AG04450 (cell line): ENCODE results near the gene CPSF4. TPM values are rescaled to one million over a fixed set of nuclear protein-coding genes. Genes with fewer than 3 reads are reported as not detected.

Source experiments
- CTCF ChIA-PET: fragments of 300-600, 350-600 bp; formaldehyde crosslinking; extraction: SDS; loops from one replicate; lab custom pipeline; 2022; ENCODE audit warnings: antibody characterized with exemption, inconsistent platforms; lab: Charles Lee
- POLR2A ChIA-PET: fragments of 350-600 bp; formaldehyde crosslinking; extraction: SDS; loops from one replicate; lab custom pipeline; 2021; ENCODE audit warnings: antibody characterized with exemption, inconsistent platforms; lab: Yijun Ruan, JAX
- DNase-seq: peaks from one replicate; pipeline ENCODE4 v3.0.0-alpha.2; 2011; ENCODE audit warnings: low read depth, low spot score
- H3K27ac ChIP-seq: one replicate; pipeline ENCODE4 v1.5.1; 2012; ENCODE audit warnings: low read depth, low read length, control low read depth
- H3K27me3 ChIP-seq: one replicate; pipeline ENCODE4 v1.6.0; 2012; ENCODE audit warnings: low read length; ENCODE audit not compliant: control insufficient read depth, insufficient read depth
- H3K4me3 ChIP-seq: 2 replicates; pipeline ENCODE4 v1.5.1; 2011; ENCODE audit warnings: mild to moderate bottlenecking, low read depth, low read length, control low read depth
- H3K9me3 ChIP-seq: 2 replicates; pipeline ENCODE4 v1.5.1; 2012; ENCODE audit warnings: low read length; ENCODE audit not compliant: control insufficient read depth, insufficient read depth
- CTCF ChIP-seq: IDR thresholded peaks from 2 replicates; pipeline ENCODE4 v1.5.1; 2011; ENCODE audit warnings: low read depth, low read length, control low read depth, inconsistent platforms
- polyA plus RNA-seq: library from polyadenylated mRNA; depleted of rRNA; stranded (reverse); fragments of >200 nt; gene quantifications from 2 replicates; pipeline ENCODE4 v1.2.3, GENCODE V29; 2011

The CPSF4 gene
- polyA plus RNA-seq, 1 experiment = 27.6 TPM

DNA sequence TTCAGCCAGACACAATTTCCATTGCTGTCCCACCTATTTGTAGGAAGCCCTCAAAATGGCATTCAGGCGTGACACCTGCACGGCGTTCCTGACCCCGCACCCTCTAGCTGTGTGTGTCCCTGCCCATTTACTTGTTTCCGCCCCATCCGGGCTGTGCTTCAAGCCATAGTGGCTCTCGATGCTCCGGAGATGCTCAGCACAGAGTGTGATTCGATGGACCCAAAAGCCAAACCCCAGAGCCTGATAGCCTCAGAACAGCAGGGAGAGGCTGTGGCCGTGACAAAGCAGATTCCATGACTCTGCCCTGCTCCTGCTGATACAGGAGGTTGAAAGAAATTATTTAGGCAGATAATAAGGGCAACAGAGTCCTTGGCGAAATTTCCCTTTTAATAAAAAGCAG is 16.6 kb upstream of the CPSF4 start:
- Histone ChIP-seq H3K27ac (no peak overlapping the region), H3K27me3 (no peaks in the 10 kb centered on the region), H3K4me3 (no peak overlapping the region), H3K9me3 (no peaks in the 10 kb centered on the region; the same call in 1 of the 2 replicates)
- ChIA-PET POLR2A (interaction anchor here (0.6 kb wide), 1 partner anchor 443 kb away, joined by 4 read pairs; no protein-coding TSS in a partner anchor), CTCF (no interaction called here)
- no peak for TF ChIP-seq CTCF
- DNase-seq = no peak

DNA sequence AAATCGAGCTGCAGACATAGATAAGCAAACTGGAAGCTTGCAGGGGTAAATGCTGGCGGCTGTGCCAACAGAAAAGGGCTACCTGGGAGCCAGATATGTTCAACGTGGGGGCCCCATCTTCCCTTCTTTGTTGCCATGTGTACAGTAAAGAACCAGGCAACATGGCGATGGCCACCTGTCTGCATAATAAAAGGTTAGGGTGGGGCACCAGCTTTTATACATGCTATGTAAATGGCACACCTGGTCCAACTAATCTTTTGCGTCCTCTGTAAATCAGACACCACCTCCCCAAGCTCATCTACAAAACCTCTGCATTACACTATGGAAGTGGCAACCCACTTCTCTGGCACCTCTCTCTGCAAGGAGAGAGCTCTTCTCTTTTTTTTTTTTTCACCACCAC is 16.1 kb upstream of the CPSF4 start:
- Histone ChIP-seq H3K4me3 (no peak overlapping the region), H3K27ac (no peak overlapping the region), H3K9me3 (no peaks in the 10 kb centered on the region; the same call in 1 of the 2 replicates), H3K27me3 (no peaks in the 10 kb centered on the region)
- CTCF ChIA-PET = interaction anchor here (1.5 kb wide), 1 partner anchor 8 kb away, joined by 4 read pairs; no protein-coding TSS in a partner anchor
- POLR2A ChIA-PET = interaction anchor here (0.6 to 0.7 kb wide), 2 partner anchors 157 to 443 kb away, joined by 3 to 4 read pairs; no protein-coding TSS in a partner anchor
- DNase-seq = no peak
- no peak for TF ChIP-seq CTCF

DNA sequence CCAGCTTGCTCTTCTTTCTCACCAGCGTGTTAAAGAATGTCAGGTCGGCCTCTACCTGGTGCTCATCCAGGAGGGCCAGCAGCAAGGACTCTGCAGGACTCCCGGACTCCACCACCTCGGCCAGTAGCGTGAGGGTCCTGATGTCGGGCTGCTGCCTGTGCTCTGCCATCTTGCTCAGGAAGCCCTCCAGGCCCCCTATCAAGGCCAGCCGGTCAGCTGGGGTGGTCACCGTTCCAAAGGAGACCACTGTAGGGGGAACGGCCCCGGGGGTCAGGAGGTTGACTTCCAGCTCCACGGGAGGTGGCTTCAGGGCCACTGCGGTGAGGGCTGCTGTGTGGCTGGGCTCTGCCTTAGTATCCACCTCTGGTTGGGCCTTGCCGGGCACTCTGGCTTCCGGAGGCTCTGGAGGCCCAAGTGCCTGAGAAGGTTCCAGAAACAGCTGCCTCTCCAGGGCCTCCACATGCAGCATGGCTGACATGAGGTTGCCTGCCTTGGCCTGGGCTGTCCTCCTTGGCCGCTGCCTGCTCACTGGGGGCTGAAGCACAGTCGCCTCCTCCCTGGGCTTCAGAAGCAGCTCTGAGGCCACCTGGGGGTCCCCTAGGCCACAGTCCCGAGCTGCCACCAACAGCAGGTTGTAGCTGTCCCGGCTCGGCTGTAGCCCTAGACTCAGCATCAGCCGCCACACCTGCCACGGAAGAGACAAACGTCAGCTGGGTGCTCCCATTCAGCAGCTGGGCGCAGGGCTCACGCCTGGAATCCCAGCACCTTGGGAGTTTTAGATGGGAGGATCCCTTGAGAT is 13.6 kb upstream of the CPSF4 start:
- Histone ChIP-seq H3K27me3 (no peaks in the 10 kb centered on the region), H3K27ac (no peak overlapping the region), H3K9me3 (no peaks in the 10 kb centered on the region; the same call in 1 of the 2 replicates), H3K4me3 (no peak overlapping the region)
- ChIA-PET CTCF (no interaction called here), POLR2A (interaction anchor here (1.6 kb wide), 1 partner anchor 17 kb away, joined by 5 read pairs; the partner anchor contains the start of genes BUD31 and PDAP1)
- no peak for DNase-seq
- no peak for TF ChIP-seq CTCF

DNA sequence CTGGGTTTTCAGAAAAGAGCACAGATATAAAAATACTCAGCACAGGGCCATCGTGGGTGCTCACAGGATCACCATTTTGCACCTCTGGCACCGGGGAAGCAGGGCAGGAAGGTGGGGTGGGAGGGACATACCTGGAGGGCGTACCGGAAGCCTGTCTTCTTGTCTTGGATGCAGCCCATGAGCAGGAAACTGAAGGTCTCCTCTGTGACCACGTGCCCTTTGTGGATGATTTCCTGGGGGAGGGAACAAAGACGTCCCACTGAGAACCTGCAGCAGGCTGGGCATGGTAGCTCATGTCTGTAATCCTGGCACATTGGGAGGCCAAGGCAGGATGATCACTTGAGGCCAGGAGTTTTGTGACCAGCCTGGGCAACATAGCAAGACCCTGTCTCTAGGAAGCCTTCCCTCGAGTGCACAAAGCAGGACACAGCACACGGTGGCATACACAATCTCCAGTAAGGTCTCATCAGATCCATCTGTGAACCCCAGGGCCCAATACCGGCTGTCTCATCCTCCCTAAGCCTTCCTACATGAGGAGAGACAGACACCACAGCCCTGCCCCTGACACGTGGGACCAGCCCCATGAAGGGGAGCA is 9.7 kb upstream of the CPSF4 start:
- POLR2A ChIA-PET = interaction anchor here (1.3 kb wide), 1 partner anchor 10 kb away, joined by 3 read pairs; the partner anchor contains the start of genes CPSF4 and PTCD1
- CTCF ChIA-PET = interaction anchor here (0.9 kb wide), 1 partner anchor 550 kb away, joined by 3 read pairs; no protein-coding TSS in a partner anchor
- Histone ChIP-seq H3K27me3 (no peaks in the 10 kb centered on the region), H3K9me3 (no peaks in the 10 kb centered on the region; the same call in 1 of the 2 replicates), H3K4me3 (no peak overlapping the region), H3K27ac (no peak overlapping the region)
- no peak for TF ChIP-seq CTCF
- DNase-seq = no peak
